WERI-Rb-1 (cell line): Measurements from ENCODE around the gene DIAPH3.

Experiments
- DNase-seq: peaks from one replicate; pipeline ENCODE4 v3.0.0-alpha.2; 2020
- H3K27ac ChIP-seq: fragments of 250-450 bp; sonication (Bioruptor Pico); 2 replicates; pipeline ENCODE4 v1.5.1; 2020; ENCODE audit warnings: mild to moderate bottlenecking, moderate library complexity
- H3K27me3 ChIP-seq: fragments of 250-450 bp; sonication (Bioruptor Pico); 2 replicates; pipeline ENCODE4 v1.5.1; 2021; ENCODE audit warnings: mild to moderate bottlenecking, low read depth, moderate library complexity; ENCODE audit not compliant: insufficient read depth, severe bottlenecking
- H3K36me3 ChIP-seq: fragments of 250-450 bp; sonication (Bioruptor Pico); 2 replicates; pipeline ENCODE4 v1.5.1; 2020; ENCODE audit warnings: mild to moderate bottlenecking, moderate library complexity
- H3K4me3 ChIP-seq: 2 replicates; pipeline ENCODE4 v1.5.1; 2011; ENCODE audit warnings: low read depth, mild to moderate bottlenecking, control low read depth, low read length
- H3K9me3 ChIP-seq: fragments of 250-450 bp; sonication (Bioruptor Pico); 2 replicates; pipeline ENCODE4 v1.5.1; 2021; ENCODE audit warnings: mild to moderate bottlenecking, moderate library complexity; ENCODE audit not compliant: severe bottlenecking
- TF ChIP-seq, protein P1 (sequence below): IDR thresholded peaks from 2 replicates; pipeline ENCODE4 v1.5.1; 2011; ENCODE audit warnings: low read depth, mild to moderate bottlenecking, control low read depth, inconsistent platforms, low read length

The DIAPH3 gene

DNA sequence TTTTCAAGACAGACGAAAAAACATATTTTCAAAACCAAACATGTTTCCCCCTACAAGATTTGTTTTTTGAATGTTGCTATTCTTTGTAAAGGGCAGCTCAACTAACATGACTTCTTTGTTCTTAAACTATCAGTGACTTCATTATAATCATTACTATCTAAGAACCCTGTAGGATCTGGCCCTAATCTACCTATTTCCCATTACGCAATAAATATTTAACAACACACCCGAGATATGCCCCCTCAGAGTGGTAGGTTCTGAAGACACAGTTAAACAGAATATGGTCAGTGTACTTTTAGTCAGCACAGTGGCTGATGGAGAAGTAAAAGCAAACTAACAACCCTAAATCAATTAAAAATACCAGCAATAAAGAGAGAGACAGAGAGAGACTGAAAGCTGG lies 186.9 kb downstream of the DIAPH3 start:
- H3K27me3 ChIP-seq, result no peaks in the 10 kb centered on the region
- DNase-seq, result no peak
- TF ChIP-seq, protein P1, sequence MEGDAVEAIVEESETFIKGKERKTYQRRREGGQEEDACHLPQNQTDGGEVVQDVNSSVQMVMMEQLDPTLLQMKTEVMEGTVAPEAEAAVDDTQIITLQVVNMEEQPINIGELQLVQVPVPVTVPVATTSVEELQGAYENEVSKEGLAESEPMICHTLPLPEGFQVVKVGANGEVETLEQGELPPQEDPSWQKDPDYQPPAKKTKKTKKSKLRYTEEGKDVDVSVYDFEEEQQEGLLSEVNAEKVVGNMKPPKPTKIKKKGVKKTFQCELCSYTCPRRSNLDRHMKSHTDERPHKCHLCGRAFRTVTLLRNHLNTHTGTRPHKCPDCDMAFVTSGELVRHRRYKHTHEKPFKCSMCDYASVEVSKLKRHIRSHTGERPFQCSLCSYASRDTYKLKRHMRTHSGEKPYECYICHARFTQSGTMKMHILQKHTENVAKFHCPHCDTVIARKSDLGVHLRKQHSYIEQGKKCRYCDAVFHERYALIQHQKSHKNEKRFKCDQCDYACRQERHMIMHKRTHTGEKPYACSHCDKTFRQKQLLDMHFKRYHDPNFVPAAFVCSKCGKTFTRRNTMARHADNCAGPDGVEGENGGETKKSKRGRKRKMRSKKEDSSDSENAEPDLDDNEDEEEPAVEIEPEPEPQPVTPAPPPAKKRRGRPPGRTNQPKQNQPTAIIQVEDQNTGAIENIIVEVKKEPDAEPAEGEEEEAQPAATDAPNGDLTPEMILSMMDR, result no peak
- H3K36me3 ChIP-seq, result no peaks in the 10 kb centered on the region
- no peaks in the 10 kb centered on the region for H3K9me3 ChIP-seq
- no peak overlapping the region for H3K4me3 ChIP-seq
- H3K27ac ChIP-seq, result no peak overlapping the region

DNA sequence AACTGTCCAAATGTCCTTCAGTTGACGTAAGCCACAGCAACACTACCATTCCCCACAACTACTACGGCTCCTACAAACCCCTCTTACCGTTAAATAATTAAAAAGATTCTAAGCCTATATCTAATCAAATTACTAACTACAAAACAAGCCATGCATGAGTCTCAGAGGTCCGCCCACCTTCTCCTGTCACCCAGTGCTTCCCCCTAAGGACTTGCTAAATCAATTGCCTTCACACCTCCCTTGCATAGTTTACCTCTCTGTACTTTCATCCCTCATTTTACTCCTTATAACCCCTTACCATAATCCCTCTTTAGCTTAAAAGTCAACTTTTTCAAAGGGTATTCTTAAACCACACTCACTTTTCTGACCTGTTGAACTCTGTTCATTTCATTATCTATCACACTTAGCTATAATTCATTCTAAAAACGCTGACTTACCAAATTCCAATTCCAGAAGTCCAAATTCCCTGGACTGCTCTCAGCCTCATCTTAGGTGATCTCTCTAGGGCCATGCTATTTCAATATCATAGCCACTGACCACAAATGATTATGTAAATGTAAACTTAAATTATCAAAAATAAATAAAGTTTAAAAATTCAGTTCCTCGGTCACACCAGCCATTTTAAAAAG lies 187.8 kb downstream of the DIAPH3 start:
- DNase-seq, result no peak
- H3K9me3 ChIP-seq, result no peaks in the 10 kb centered on the region
- TF ChIP-seq, protein P1, result no peak
- no peak overlapping the region for H3K4me3 ChIP-seq
- H3K36me3 ChIP-seq, result no peaks in the 10 kb centered on the region
- no peak overlapping the region for H3K27ac ChIP-seq
- H3K27me3 ChIP-seq, result no peaks in the 10 kb centered on the region

DNA sequence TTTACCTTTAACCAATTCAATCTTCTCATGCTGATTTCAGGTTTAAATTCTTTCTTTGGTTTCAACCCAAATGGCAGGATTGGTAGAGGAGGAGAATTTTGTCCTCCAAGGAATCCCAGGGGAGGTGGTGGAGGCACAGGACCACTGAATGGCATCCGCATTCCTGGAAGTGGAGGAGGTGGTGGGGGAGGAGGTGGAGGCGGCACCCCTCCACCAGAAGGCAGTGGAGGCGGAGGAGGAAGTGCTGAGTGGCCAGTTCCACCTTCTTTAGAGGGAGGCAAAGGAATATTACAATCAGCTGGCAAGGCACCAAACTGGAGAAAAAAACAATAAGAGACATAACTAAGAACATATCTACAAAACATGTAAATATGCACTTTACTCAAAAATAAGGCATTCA lies 192.9 kb downstream of the DIAPH3 start:
- H3K4me3 ChIP-seq, result no peak overlapping the region
- TF ChIP-seq, protein P1, result no peak
- H3K36me3 ChIP-seq, result no peaks in the 10 kb centered on the region
- no peaks in the 10 kb centered on the region for H3K27me3 ChIP-seq
- H3K9me3 ChIP-seq, result no peaks in the 10 kb centered on the region
- H3K27ac ChIP-seq, result no peak overlapping the region
- DNase-seq, result no peak

DNA sequence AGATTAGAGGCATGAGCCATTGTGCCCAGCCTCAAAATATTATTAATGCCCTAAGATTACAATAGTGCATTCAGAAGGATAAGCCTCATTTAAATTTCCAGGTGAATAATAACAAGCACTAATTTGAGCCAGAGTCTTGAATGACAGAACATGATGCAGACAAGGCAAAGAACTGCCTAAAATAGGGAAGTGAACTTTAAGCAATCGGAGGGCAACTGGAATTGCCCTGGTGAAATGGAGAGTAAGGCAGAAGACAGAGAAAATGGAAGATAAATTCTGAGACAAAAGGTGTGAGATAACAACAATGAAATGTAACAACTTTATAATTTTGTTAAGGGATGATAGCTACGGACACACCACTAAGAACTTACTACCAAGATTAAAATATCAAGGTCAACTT lies 199.9 kb downstream of the DIAPH3 start:
- no peak for DNase-seq
- H3K27ac ChIP-seq, result no peak overlapping the region

DNA sequence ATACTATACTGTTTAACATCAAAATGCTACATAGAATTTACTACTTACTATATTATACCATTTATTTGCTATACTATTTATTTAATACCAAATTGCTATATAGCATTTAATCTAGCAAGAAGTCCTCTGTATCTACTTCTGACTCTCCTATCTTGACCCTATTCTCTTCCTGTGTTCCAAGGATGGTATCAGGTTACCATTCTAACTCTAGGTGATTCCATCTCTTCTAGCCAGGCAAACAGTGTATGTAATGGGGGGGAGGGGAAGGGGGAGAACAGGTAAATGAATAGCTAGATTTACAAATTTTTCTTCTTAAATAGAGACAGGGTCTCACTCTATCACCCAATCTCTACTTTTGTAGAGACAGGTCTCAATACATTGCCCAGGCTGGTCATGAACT lies 200.3 kb downstream of the DIAPH3 start:
- no peaks in the 10 kb centered on the region for H3K9me3 ChIP-seq
- DNase-seq, result no peak
- no peaks in the 10 kb centered on the region for H3K36me3 ChIP-seq
- TF ChIP-seq, protein P1, result no peak
- no peaks in the 10 kb centered on the region for H3K27me3 ChIP-seq
- H3K4me3 ChIP-seq, result no peak overlapping the region
- no peak overlapping the region for H3K27ac ChIP-seq

More for the DNA sequence above, 199.9 kb downstream of the DIAPH3 start:
- TF ChIP-seq, protein P1, result no peak
- Histone ChIP-seq H3K36me3 (no peaks in the 10 kb centered on the region), H3K27me3 (no peaks in the 10 kb centered on the region), H3K9me3 (no peaks in the 10 kb centered on the region), H3K4me3 (no peak overlapping the region)

DNA sequence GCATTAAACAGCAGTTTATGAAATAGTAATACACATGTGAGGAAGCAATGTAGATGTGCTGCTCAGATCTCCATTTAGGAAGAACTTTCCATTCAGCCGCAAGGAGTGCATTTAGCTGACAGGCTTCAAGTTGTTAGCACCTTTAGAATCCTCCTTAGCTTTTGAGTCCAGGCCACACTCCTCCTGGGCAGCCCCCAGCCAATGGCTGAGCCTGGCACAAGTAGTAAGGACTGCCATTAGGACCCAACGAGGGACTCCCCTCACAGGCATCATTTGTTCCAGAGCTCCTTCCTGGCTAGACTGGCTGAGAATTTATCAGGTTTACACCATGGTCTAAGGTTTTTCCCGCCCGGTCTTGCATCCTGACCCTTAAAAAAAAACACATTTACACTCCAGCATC lies 201.4 kb downstream of the DIAPH3 start:
- H3K36me3 ChIP-seq, result no peaks in the 10 kb centered on the region
- no peak overlapping the region for H3K4me3 ChIP-seq
- H3K27me3 ChIP-seq, result no peaks in the 10 kb centered on the region
- H3K9me3 ChIP-seq, result no peaks in the 10 kb centered on the region
- H3K27ac ChIP-seq, result no peak overlapping the region
- DNase-seq, result no peak
- TF ChIP-seq, protein P1, result no peak
